ENCODE measurements around the gene VAPA. TPM values are rescaled to one million over a fixed set of nuclear protein-coding genes. Genes with fewer than 3 reads are reported as not detected.
A peak's percentile ranks its signal among the peaks of the same experiment; 100 is the strongest.

The VAPA gene
- total and polyA plus RNA-seq, 9 of the 15 experiments (the other 6 are each of a cell fraction or from before 2014, with no cell fraction given) = 219 to 902 (median 526) TPM

- TF ChIP-seq ZBTB5 (IDR thresholded peaks at IDR 0.05) = no peak
Measured at GRCh38 chr18:9987931-9988330, 74.1 kb downstream of the VAPA start (continued).

GRCh38 chr18:9988665-9989064 is 74.8 kb downstream of the VAPA start:
- CTCF ChIA-PET (ENCODE audit: low intra/inter-chr PET ratio) = no interaction called here
- Histone ChIP-seq H4K20me1 (replicated peaks; ENCODE audit: control insufficient read depth, insufficient read depth, low read length) (0 out of 2 replicates have a peak, but pooled peaks cover 3% of the 10 kb centered on the region), H3K27me3 (ENCODE audit: control insufficient read depth in 2 of 2, insufficient read depth in 2 of 2, low read length in 2 of 2) (peaks cover 72 to 79% of the 10 kb centered on the region in 2 experiments), H3K9me3 (replicated peaks; ENCODE audit: control insufficient read depth, insufficient read depth, low read depth, low read length) (no peaks in the 10 kb centered on the region), H3K27ac (ENCODE audit: extremely low read depth, low read depth, low read length) (no peak overlapping the region), H3K9ac (ENCODE audit: insufficient read depth in 1 of 2, low read depth in 2 of 2, low read length in 2 of 2) (no peak overlapping the region), H3K9me1 (ENCODE audit: control insufficient read depth, insufficient read depth, low read length) (no peaks in the 10 kb centered on the region), H3K79me2 (ENCODE audit: control insufficient read depth, insufficient read depth, low read length) (no peaks in the 10 kb centered on the region), H3K4me3 (no peak overlapping the region), H2AFZ (ENCODE audit: low read depth, low read length) (no peak overlapping the region), H3K4me1 (replicated peaks in 1 of 2; ENCODE audit: control insufficient read depth in 2 of 2, insufficient read depth in 2 of 2, low read length in 2 of 2) (peaks cover 6% of the 10 kb centered on the region in 2 experiments; a peak in 3 of 5 replicates), H3K4me2 (ENCODE audit: insufficient read depth, low read length) (no peak overlapping the region), H3K36me3 (ENCODE audit: control insufficient read depth, insufficient read depth, low read length) (no peaks in the 10 kb centered on the region)
- TF ChIP-seq ZBTB7A (IDR thresholded peaks at IDR 0.05; ENCODE audit: borderline replicate concordance, control insufficient read depth, low read depth, low read length) (no peak), USF2 (CRISPR knock-in tag; IDR thresholded peaks at IDR 0.05) (peak; percentile 33; the same call in 1 of the 2 replicates), CXXC5 (CRISPR knock-in tag; IDR thresholded peaks at IDR 0.05) (0 out of 2 replicates have a peak, but pooled peaks have one; percentile 10), MGA (IDR thresholded peaks at IDR 0.05) (peak; percentile 30; the same call in 1 of the 2 replicates), RAD51 (IDR thresholded peaks at IDR 0.05; ENCODE audit: borderline replicate concordance, low read depth) (peak; percentile 45; the same call in 1 of the 2 replicates)
- in situ Hi-C loops (cut with MboI) = no loop called here
- POLR2A ChIA-PET = no interaction called here
- WGBS (ENCODE audit: insufficient coverage, low coverage, missing lambda C conversion rate) = 7% methylated on average over 9 of the region's 9 CpGs
- no TSS peak for BruUV-seq (replicated peaks)
- DNase-seq (ENCODE audit: extremely low read depth in 1 of 4, low spot score in 3 of 4) (no peak), FAIRE-seq (no peak), ATAC-seq (no peak)
- intact Hi-C loops (cut with micrococcal nuclease) = loop anchor here (5.0 kb wide), 1 partner anchor 534 kb away; no protein-coding TSS in a partner anchor
